GM12873 (cell line): ENCODE data around the gene GABARAP.

Source experiments
- TF ChIP-seq, protein P1 (sequence below): IDR thresholded peaks from 2 replicates; pipeline ENCODE4 v1.5.1; 2012; ENCODE audit warnings: low read depth, mild to moderate bottlenecking, moderate library complexity, low read length, control low read depth; ENCODE audit not compliant: insufficient read depth; ENCODE audit errors: missing control alignments

GABARAP gene

DNA sequence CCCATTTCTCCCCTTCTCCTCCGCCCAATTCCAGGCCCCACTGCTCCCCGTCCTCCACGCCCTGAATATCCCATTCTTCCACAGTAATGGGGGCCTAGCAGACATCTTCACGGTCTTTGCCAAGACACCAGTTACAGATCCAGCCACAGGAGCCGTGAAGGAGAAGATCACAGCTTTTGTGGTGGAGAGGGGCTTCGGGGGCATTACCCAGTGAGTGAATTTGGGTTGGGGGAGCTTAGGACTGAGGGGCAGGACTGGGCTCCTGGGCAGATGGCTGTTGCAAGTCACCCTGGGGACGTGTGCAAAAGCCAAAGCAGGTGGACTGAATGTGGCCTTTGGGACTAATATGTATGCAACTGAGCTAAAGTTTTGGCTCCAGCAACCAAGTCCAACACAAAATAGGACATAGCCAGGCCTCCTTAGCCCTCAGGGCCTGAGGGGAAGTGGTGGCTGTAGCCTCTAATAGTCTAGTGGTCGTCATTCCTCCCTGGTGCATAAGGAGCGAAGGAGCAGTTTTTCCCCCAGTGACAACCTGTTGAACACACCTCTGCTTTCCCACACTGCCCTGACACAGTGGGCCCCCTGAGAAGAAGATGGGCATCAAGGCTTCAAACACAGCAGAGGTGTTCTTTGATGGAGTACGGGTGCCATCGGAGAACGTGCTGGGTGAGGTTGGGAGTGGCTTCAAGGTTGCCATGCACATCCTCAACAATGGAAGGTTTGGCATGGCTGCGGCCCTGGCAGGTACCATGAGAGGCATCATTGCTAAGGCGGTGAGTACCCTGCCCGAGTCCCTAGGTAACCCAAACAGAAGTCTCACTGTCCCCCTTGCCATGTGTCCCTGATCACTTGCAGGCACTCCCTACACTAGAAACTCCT, 19.9 kb downstream of the GABARAP start:
- TF ChIP-seq, protein P1, sequence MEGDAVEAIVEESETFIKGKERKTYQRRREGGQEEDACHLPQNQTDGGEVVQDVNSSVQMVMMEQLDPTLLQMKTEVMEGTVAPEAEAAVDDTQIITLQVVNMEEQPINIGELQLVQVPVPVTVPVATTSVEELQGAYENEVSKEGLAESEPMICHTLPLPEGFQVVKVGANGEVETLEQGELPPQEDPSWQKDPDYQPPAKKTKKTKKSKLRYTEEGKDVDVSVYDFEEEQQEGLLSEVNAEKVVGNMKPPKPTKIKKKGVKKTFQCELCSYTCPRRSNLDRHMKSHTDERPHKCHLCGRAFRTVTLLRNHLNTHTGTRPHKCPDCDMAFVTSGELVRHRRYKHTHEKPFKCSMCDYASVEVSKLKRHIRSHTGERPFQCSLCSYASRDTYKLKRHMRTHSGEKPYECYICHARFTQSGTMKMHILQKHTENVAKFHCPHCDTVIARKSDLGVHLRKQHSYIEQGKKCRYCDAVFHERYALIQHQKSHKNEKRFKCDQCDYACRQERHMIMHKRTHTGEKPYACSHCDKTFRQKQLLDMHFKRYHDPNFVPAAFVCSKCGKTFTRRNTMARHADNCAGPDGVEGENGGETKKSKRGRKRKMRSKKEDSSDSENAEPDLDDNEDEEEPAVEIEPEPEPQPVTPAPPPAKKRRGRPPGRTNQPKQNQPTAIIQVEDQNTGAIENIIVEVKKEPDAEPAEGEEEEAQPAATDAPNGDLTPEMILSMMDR: no peak

DNA sequence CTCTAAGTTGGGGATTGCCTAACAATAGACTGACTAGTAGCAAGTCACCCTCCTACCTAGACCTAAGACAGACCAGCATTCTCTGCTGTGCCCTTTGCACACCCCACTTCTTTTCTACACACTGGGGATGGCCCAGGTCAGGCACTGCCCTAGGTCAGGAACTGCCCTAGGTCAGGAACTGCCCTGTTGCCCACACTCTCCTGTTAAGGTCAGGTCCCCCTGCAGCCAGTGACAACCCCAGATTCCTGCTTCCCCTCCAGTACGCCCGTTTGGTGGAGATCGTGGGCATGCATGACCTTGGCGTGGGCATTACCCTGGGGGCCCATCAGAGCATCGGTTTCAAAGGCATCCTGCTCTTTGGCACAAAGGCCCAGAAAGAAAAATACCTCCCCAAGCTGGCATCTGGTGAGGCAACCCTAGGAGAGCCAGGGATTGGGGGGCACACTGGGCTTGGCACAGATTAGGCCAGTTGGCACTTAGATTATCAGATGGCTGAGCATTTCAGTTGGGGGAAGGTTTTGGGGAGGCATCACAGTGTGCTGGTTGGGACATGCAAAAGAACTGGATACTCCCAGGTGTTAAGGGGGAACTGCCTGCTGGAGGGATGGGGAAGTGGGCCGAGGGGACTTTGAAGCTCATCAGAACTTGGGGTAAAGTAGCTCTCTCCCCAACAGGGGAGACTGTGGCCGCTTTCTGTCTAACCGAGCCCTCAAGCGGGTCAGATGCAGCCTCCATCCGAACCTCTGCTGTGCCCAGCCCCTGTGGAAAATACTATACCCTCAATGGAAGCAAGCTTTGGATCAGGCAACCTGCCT, 20.8 kb downstream of the GABARAP start:
- TF ChIP-seq, protein P1: no peak

DNA sequence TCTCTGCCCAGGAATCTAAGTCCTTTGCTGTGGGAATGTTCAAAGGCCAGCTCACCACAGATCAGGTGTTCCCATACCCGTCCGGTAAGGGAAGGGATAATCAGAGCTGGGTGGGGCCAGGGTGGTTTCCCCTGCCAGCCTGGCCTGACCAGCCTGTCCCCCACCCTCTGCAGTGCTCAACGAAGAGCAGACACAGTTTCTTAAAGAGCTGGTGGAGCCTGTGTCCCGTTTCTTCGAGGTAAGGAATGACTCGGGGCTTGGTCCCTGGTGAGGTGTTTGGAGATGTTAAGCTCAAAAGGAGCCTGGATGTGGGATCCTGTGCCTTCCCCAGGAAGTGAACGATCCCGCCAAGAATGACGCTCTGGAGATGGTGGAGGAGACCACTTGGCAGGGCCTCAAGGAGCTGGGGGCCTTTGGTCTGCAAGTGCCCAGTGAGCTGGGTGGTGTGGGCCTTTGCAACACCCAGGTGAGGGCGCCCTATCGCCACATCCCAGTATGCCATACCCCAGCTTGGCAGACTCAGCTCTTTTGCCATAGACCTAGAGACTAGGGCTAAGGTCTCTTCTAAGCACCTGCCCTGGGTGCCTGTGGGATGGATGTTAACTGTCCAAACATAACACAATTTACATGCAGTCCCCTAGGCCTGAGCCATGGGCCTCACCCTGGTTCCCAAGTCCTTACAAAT, 21.5 kb downstream of the GABARAP start:
- TF ChIP-seq, protein P1: peak; percentile 71

DNA sequence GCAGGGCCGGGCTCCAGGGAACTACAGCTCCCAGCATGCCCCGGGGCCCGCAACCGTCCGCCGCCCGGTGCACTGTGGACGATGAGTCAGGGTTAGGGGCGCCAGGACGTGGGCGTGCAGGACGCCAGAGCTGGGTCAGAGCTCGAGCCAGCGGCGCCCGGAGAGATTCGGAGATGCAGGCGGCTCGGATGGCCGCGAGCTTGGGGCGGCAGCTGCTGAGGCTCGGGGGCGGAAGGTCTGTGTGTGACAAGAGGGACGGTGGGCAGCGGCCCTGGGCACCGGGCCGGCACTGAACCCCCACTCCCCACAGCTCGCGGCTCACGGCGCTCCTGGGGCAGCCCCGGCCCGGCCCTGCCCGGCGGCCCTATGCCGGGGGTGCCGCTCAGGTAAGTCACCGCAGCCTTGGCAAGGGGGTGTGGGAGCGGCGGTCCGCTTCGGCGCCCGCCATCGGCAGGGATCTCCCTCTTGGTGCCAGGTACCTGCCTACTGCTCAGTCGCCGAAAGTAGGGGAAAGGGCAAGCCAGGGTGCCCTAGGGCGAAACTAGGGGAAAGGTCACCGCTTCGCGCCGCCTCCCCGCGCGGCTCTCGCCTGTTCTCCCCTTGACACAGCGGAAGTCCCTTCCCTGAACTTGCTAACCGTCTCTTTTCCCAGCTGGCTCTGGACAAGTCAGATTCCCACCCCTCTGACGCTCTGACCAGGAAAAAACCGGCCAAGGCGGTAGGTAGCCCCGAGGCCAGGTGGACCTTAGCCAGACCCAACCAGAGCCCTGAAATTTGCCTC, 22.2 kb downstream of the GABARAP start, which contains the start of the genes ACADVL and DLG4:
TSS of gene ACADVL (plus strand) at position 127 of the 781 bp plus-strand sequence. CDS start at position 174, 47 bp downstream.
TSS of gene DLG4 (minus strand) at position 25 of the 781 bp plus-strand sequence.
- TF ChIP-seq, protein P1: no peak

DNA sequence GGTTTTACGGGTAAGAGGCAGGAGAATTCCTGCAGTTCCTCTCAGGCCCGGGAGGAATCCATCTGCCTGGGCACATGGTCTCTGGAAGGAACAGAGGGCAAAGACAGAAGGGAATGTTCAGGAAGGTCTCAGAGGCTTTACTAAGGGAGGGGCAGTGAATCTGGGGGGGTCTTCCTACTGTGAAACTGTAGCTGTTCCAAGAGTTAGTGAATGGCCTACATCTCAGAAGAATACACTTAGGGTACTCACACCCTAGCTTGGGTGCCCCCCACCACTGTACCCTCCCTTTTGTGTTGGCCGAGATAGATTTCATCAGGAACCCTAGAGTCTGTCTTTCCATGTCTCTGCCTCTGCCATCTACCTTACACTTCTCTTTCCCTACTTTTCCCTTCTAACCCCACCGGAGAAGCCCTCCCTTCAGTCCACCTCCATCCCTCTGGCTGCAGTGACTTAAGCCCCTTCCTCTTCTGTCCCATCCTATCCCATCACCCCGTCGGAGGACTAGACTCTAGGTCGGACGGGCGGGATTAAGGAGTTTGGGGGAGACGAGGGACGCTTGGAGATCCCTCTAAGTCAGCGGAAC, 22.9 kb downstream of the GABARAP start:
- TF ChIP-seq, protein P1: no peak

DNA sequence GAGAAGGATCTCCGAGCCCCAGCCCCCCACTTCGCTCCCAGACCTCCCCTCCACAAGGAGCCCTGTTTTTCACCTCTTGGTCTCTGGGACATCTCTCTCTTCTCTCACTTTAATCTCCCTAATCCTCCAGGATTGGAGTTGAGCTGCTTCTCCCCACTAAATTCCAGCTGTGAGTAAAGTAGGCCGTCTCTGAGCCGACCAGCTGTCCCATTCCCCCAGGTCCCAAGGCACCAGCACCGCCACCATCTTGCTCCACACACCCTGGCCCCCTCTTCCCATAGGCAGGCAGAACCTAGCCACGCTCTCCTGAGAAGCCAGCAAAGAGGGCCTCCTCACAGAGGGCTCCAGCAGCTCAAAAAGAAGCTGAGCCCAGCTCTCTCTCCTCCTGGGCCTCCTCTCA, 23.5 kb downstream of the GABARAP start:
- TF ChIP-seq, protein P1: no peak
